Skin of body (tissue), 2 donors: ENCODE results near the gene ARRB1. TPM values are rescaled to one million over a fixed set of nuclear protein-coding genes. Genes with fewer than 3 reads are reported as not detected.

Source experiments
- DNase-seq: peaks from one replicate; lab custom pipeline; 2025; lab: John Stamatoyannopoulos, UW
- total RNA-seq: library from RNA; depleted of rRNA; stranded (reverse); fragments of >200 nt; gene quantifications from one replicate; pipeline ENCODE4 v1.2.3, GENCODE V29; 2014

The ARRB1 gene
- total RNA-seq, 1 donor from 2014 or later, result 22.5 TPM

- no peak for DNase-seq
Measured at GRCh38 chr11:75301601-75302345, 49.7 kb downstream of the ARRB1 start.

DNA sequence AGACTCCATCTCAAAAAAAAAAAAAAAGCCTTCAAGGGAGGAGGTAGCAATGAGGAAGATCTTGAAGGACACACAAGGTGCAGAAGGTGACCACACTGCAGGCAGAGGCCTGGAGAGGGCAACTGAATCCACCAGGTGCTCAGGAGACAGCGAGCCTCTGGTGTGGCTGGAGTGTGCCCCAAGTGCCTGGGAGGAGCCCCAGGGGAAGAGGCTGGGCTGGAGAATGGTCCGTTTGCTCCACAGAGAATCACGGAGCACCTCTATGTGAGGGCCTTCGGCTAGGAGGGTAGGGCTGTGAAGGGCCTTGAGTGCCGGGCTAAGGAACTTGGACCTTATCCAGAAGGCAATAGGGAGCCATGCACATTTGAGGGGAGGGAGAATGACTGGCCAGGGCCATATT lies 50.3 kb downstream of the ARRB1 start:
- no peak for DNase-seq

DNA sequence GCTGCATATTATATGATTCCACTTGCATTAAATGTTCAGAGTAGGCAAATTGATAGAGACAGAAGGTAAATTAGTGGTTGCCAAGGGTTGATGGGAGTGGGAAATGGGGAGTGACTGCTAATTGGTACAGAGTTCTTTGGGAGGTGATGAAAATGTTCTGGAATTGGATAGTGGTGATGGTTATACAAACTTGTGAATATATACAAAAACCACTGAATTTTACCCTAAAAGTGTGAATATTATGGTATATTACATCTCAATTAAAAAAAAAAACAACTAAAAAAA lies 52.5 kb downstream of the ARRB1 start:
- no peak for DNase-seq

DNA sequence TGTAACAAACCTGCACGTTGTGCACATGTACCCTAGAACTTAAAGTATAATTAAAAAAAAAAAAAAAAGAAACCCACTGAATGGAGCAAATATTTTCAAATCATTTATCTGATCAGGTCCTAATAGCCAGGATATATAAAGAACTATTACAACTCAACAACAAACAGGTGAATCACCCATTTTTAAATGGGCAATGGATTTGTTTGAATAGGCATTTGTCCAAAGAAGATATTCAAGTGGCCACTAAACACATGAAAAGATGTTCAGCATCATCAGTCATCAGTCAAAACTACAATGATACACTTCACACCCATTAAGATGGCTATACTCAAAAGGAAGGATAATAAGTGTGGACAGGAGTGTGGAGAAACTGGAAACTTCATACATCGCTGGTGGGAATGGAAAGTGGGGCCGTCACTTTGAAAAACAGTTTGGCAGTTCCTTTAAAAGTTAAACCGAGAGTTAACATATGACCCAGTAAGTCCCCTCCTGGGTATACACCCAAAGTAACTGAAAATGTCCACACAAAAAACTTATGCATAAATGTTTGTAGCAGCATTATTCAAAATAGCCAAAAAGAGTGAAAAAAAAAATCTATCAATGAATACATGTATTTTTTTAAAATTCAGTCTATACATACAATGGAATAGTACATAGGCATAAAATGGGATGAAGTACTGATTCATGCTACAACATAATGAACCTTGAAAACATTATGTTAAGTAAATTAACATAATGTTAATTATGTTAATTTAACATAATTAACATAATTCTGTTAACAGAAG lies 53.1 kb downstream of the ARRB1 start:
- no peak for DNase-seq

- no peak for DNase-seq
Measured at GRCh38 chr11:75293903-75294302, 57.6 kb downstream of the ARRB1 start.

- no peak for DNase-seq
Measured at GRCh38 chr11:75292943-75293342, 58.5 kb downstream of the ARRB1 start.

DNA sequence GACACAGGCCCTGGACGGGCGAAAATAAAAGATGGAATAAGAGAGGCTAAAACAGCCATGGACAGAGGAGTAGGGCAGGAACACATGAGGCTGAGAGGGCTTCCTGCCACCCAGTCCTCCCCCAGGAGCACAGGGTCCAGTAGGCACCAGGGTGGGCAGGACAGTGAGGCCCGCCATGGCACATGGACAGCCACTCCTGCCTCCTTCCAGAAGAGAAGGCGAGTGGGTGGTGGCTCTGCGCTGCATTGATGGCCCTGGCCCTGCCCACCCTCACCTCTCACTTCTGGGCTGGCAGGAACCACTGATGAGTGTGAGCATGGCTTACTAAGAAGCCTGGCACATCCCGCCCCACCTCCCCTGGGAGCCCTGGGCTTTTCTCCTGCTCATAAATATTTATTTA lies 59.7 kb downstream of the ARRB1 start:
- no peak for DNase-seq

DNA sequence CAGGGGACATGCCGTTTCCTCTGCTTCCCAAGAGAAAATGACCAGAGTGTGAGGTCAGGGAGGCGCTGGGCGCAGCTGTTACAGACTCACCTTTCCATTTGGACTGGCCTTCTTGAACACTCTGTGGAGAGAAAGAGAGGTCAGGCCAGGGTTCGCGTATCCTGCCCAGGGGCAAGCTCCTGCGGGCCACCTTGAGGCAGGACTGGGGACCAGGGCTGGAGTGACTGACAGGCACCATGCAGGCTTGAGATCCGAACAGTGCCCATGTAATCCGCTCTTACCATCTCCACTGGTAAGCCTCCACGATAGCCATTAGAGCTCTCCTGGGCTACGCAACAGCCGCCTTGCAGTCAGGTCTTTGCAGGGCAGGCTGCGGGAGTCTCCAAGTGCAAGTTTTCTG lies 61.5 kb downstream of the ARRB1 start:
- DNase-seq, result no peak

DNA sequence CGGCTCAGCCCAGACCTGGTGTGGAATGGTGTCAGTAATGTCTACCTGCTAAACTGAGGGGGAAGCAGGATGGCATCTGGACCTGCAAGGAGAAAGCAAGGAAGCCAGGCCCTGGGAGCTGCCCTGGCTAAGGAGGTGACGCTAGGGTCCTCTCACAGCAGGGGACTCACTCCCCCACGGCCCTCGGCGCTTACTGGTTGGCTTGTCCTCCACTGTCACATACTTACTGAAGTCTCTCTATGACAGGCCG lies 62.0 kb downstream of the ARRB1 start:
- no peak for DNase-seq

GRCh38 chr11:75287579-75287978 lies 63.9 kb downstream of the ARRB1 start:
- no peak for DNase-seq

DNA sequence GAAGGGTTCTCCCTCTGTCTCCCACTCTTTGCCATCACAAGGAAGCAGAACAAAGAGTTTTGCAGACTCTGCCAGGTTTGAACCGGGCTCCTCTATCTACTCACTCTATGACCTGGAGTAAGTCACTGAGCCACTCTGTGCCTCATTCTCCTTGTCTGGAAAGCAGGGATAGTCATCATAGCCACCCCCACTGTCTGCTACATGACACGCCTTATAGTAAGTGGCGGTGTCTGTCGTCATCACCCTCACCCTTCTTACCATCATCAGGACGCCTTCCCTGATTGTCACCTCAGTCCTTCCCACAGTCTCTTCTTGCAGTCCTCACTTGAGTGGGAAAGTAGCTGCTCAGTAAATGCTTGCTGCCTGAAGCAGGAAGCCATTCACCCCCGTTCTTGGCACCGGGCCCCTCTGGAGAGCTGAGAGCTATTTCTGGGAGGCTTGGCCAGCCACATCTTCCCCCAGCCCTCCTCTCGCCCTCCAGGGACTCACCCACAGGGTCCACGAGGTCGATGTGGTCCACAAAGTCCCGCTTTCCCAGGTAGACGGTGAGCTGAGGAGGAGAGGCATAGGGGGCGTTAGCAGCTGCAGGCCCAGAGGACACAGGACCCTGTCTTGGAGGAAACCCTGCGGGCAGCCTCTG lies 64.5 kb downstream of the ARRB1 start:
- DNase-seq, result no peak

DNA sequence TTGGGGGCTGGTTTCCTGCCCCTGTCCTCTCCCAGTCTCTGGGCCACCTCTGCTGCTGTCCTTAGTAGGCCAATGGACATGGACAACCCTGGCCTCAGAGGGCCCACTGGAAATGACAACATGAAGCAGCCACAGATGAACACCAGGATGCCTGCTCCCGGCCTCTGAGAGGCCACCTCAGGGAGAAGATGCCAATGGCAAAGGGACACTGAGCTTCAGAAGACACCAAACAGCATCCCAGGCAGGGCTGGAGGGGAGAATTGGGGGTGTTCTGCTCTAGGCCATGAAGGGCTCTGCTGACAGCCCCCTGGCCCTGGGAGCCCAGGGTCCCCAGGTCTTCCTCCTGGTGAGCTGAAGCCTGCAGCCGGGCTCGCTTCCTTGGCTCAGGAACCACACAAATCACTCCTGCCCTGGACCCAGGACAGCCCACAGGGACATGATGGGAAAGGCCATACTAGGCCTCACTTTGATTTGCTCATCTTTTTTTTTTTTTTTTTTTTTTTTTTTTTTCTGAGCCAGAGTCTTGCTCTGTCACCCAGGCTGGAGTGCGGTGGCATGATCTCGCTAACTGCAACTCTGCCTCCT lies 65.6 kb downstream of the ARRB1 start:
- no peak for DNase-seq

DNA sequence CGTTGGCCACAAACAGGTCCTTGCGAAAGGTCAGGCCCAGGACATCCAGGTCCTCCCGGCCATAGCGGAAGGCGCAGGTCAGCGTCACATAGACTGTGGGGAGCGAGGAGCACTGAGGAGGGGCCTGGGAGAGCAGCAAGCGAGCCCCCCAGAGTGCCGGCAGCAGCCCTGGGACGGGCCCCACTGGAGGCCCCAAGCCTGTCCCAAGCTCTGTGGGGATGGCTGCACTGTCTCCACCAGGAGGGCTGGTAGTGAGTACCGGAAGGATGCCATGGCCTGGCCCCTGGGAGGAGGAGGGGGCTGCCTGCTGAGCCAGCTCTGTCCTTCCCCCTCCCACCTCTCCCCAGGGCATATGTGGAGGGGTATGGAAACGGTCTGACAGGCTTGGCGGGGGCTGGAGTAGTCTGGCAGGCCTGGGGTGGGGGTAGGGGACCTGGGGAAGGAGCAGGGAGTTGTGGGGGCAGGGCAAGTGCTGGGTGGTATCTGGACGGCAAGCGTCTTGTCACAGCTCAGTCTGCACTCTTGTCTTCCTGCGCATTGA lies 68.0 kb downstream of the ARRB1 start:
- no peak for DNase-seq

DNA sequence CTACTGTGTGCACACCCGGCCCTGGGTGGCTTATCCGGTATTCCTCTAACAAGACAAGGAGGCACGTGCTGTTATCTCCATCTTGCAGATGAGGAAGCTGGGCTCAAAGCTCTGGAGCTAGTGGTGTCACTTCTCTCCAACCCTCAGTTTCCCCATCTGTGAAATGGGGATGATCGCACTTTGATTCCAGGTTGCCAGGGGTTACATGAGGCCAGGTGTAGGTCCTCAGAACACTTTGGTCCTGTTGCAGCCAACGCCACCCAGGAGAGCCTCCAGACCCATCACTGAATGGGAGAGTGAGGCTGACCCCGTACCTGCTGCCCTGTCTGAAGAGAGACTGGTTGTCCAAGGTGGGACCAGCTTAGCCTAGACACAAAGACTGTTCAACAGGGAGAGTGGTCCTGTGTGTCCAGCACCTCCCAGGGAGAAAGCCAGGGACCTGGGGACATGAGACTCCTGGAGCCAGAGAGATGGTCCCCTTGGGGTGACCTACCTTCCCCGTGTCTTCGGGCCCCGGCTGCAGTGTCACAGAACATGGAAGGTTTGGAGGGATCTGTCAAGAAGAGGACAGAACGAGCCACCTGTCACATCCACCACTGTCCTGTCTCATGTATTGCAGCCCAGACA lies 69.9 kb downstream of the ARRB1 start:
- no peak for DNase-seq

GRCh38 chr11:75280770-75281468 lies 70.5 kb downstream of the ARRB1 start:
- DNase-seq, result no peak

GRCh38 chr11:75280227-75280701 lies 71.2 kb downstream of the ARRB1 start:
- DNase-seq, result peak; percentile 56

DNA sequence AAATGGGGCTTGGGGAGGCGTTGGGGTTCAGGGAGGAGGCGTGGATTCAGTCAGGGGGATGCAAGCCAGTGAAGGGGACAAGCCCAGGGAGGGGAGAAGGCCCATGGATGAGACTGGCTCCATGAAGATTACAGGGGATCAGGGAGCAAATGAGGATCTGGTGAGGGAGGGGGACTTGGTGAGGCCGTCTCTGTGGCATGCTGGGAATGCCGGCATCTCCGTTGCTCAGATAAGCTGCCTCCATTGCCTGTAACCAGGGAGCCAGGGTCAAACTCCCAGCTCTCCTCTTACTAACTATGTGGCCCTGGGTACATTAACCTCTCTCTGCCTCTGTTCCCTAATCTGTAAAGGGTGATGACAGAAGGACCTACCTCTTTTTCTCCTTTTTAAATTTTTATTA lies 72.2 kb downstream of the ARRB1 start:
- no peak for DNase-seq

DNA sequence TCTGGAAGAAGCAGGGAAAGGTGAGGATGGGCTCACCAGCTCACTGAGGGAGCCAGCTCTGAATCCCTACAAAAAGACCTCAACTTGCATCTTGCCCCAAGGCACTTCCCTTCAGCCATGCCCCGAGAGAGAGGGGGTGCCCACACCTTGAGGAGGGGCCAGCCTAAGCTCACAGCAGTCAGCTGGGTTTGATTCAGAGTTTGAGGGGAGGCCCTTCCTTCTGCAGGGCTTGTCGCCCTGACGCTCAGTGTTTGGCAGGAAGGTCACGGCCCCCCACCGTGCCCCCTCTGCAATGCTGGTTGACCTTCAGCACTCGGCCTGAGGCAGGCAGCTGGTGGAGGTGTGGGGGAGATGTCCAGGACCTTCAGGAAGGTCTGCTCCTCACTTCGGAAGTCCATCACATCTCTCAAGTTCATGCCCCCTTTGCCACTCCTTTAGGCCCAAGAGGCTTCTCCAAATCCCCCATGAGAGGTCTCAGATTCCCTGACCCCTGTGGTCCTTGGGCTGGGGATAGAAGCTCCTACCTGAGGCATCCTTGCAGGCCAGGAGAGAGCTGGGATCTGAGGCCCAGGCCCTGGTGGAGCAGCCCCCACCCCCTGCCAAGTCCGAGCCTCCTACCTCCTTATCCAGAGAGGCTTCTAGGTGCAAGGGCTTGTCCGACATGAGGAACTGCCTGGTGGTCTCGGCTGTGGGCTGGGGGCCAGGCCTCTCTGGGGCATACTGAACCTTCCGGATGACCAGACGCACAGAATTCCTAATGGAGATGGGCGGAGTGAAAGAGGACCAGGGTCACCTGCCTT lies 73.3 kb downstream of the ARRB1 start:
- DNase-seq, result no peak

DNA sequence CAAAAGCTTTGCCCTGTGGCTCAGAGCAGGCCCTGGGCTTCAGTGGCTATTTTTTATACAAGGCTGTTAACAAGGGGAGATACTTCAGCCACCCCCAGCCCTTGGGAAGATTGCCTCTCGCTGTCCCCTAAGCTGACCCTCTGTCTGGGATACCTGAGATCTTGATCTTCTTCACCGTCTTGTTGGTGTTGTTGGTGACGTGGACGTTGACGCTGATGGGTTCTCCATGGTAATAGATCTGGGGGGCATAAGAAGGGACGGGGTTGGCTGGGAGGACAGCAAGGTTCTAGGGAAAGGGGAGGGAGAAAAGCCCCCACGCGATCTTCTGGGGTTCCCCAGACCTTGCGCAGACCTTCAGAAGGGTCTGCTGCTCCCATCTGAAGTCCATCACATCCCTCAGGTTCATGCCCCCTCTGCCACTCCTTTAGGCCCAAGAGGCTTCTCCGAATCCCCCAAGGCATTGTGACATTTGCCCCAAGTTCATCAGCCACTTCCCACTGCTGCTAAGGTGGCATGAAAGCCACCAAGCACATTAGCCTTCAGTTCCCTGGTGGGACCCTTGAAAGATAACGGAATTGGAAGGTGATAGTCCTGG lies 74.2 kb downstream of the ARRB1 start:
- DNase-seq, result no peak

- no peak for DNase-seq
Measured at GRCh38 chr11:75276686-75277085, 74.8 kb downstream of the ARRB1 start.
